Esophagus muscularis mucosa (tissue), 3 donors: ENCODE measurements around the gene TTC39A.

Experiments
- EP300 ChIP-seq: sonication (generic); formaldehyde crosslinking; IDR thresholded peaks from one replicate; pipeline ENCODE4 v1.6.1; 2017; ENCODE audit warnings: antibody characterized with exemption
- TF ChIP-seq, protein P1 (sequence below), 3 experiments: fragments of 200-600 bp in 2 of 3; fragments of 450-650 bp in 1 of 3; sonication (generic) in 2 of 3; IDR thresholded peaks; one replicate each; pipeline ENCODE4 v1.5.1; 2017 to 2019; ENCODE audit warnings: antibody characterized with exemption in 3 of 3, mild to moderate bottlenecking in 2 of 3, moderate library complexity in 1 of 3

DNA sequence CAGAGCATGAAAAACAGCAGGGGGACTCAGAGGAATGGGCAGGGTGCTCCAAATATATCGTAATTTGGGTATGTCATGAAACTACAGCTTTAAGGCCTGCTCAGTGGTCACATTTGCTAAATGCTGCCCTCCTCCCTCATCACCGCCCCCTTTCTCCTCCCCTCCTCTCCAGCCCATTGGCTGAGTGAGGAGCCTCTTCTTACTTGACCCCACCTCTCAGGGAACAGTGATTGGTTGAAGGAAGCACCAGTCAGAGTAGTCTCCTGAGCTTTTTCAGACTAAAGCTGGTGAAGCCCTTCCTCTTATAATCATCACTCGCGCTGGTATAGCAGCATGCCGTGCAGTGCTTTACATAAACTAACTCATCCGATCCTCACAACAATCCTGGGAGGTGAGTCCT, 10.0 kb upstream of the TTC39A start:
- no peak for TF ChIP-seq EP300
- TF ChIP-seq, protein P1, sequence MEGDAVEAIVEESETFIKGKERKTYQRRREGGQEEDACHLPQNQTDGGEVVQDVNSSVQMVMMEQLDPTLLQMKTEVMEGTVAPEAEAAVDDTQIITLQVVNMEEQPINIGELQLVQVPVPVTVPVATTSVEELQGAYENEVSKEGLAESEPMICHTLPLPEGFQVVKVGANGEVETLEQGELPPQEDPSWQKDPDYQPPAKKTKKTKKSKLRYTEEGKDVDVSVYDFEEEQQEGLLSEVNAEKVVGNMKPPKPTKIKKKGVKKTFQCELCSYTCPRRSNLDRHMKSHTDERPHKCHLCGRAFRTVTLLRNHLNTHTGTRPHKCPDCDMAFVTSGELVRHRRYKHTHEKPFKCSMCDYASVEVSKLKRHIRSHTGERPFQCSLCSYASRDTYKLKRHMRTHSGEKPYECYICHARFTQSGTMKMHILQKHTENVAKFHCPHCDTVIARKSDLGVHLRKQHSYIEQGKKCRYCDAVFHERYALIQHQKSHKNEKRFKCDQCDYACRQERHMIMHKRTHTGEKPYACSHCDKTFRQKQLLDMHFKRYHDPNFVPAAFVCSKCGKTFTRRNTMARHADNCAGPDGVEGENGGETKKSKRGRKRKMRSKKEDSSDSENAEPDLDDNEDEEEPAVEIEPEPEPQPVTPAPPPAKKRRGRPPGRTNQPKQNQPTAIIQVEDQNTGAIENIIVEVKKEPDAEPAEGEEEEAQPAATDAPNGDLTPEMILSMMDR (IDR thresholded peaks at IDR 0.05), result no peak
